Adrenal gland (tissue), 12 donors: Measurements from ENCODE around the gene NRM. TPM values are rescaled to one million over a fixed set of nuclear protein-coding genes. Genes with fewer than 3 reads are reported as not detected.
A peak's percentile ranks its signal among the peaks of the same experiment; 100 is the strongest.

Source experiments
- DNase-seq, 7 donors: peaks; one replicate each; pipeline ENCODE4 v3.0.0-alpha.2; 2019 to 2020
- H3K27ac ChIP-seq, 5 donors: fragments of 200-600 bp; sonication (generic) in 4 of 5; 1 replicate in 3 of 5; 2 replicates in 2 of 5; pipeline versions ENCODE4 v1.5.1 to v1.8.0; 2016 to 2020; ENCODE audit warnings: mild to moderate bottlenecking in 1 of 5
- H3K27me3 ChIP-seq: fragments of 200-600 bp; 2 replicates; pipeline ENCODE4 v1.8.0; 2021
- H3K36me3 ChIP-seq, 2 donors: fragments of 200-600 bp; replicated peaks in 1 of 2; 1 replicate in 1 of 2; 2 replicates in 1 of 2; pipeline versions ENCODE4 v1.5.1 to v1.8.0; 2018 to 2022
- H3K4me1 ChIP-seq, 2 donors: fragments of 200-600 bp; replicated peaks in 1 of 2; 1 replicate in 1 of 2; 2 replicates in 1 of 2; pipeline versions ENCODE4 v1.5.1 to v1.8.0; 2018 to 2021
- H3K4me3 ChIP-seq, 4 donors: fragments of 200-600 bp; sonication (generic) in 3 of 4; one replicate each; pipeline ENCODE4 v1.5.1; 2016 to 2018
- H3K9me3 ChIP-seq, 3 donors: fragments of 200-600 bp; sonication (generic) in 1 of 3; replicated peaks in 1 of 3; 1 replicate in 2 of 3; 2 replicates in 1 of 3; pipeline versions ENCODE4 v1.5.1 to v1.8.0; 2016 to 2021
- CTCF ChIP-seq, 6 experiments: fragments of 450-650 bp in 4 of 6; fragments of 200-600 bp in 2 of 6; sonication (generic) in 1 of 6; IDR thresholded peaks; 1 replicate in 5 of 6; 2 replicates in 1 of 6; pipeline versions ENCODE4 v1.5.1 to v1.8.0; 2016 to 2021; ENCODE audit warnings: antibody characterized with exemption in 6 of 6, mild to moderate bottlenecking in 2 of 6, moderate library complexity in 1 of 6
- POLR2A ChIP-seq, 2 donors: fragments of 450-650 bp; IDR thresholded peaks; one replicate each; pipeline ENCODE4 v1.6.1; 2017; ENCODE audit warnings: antibody characterized with exemption in 2 of 2, mild to moderate bottlenecking in 2 of 2, moderate library complexity in 1 of 2
- WGBS, 4 donors: extraction: QIAGEN DNeasy Blood & Tissue Kit in 2 of 4; methylation state at CpG; one replicate each; pipeline versions ENCODE4 v1.1.5 to v1.1.7; 2013 to 2017; 5-methylcytosine and 5-hydroxymethylcytosine counted together
- intact Hi-C, 2 donors: fragments of 100-400 bp; cut with DNase I; formaldehyde crosslinking; loops; one replicate each; pipeline versions ENCODE4 v1.14.1 to v1.15.0; 2022 to 2023
- polyA plus RNA-seq, 3 donors: library from polyadenylated mRNA; stranded (reverse); fragments of 200-250 nt in 2 of 3; fragments of 350-450 nt in 1 of 3; fragmentation: Illumina TruSeq in 1 of 3; extraction: RNeasy Lipid Tissue Mini Kit (QIAGEN cat#74804) in 1 of 3; gene quantifications; one replicate each; pipeline ENCODE4 v1.2.3, GENCODE V29; 2013 to 2014
- total RNA-seq, 9 donors: library from RNA; depleted of rRNA in 4 of 9; stranded (reverse); fragments of >200 nt in 4 of 9; fragments of 120-200 nt in 1 of 9; fragmentation: NEBNext Ultra II Directional in 1 of 9; extraction: Animal tissue kit (Norgen Biotek cat#: 25700) in 1 of 9; gene quantifications; one replicate each; pipeline versions ENCODE4 v1.1.0 to v1.2.4, GENCODE V29; 2013 to 2023
- donor health status: healthy with polysubstance abuse.
- donor health status: Bipolar disorder and iron deficiency.
- donor health status: DM: yes; HTN: yes; CAD: no.
- donor health status: DM: no; HTN: no; CAD: no.
- donor health status: DM: no; HTN: no; CAD: no.
- donor health status: DM: yes; HTN: yes; CAD: no.

The NRM gene
- total and polyA plus RNA-seq, 12 donors: 1.8 to 39.3 (median 10.7) TPM

- Histone ChIP-seq H3K36me3 (peaks cover 0 to 15% of the 10 kb centered on the region in 2 donors), H3K4me3 (peak overlapping the region in 1 of 4 donors; percentile 72), H3K27ac (peak overlapping the region; percentile 67 to 98 (median 92)), H3K9me3 (no peaks in the 10 kb centered on the region), H3K27me3 (no peaks in the 10 kb centered on the region), H3K4me1 (peaks cover 46 to 76% of the 10 kb centered on the region in 2 donors)
- intact Hi-C loops: no loop called here
- WGBS, 4 donors: 11 to 25% (median 21%) methylated on average over 5 to 11 of the region's 11 CpGs
- DNase-seq: peak; percentile 76 to 93 (median 88)
- peak in 1 of 2 donors; percentile 86 for TF ChIP-seq POLR2A (IDR thresholded peaks at IDR 0.05)
- no peak for TF ChIP-seq CTCF (IDR thresholded peaks at IDR 0.05)
These were observed 8.4 kb downstream of the NRM start for GRCh38 chr6:30682143-30683117.

GRCh38 chr6:30681766-30682142 lies 9.0 kb downstream of the NRM start:
- Histone ChIP-seq H3K4me3 (peak overlapping the region in 1 of 4 donors; percentile 72), H3K36me3 (peaks cover 0 to 22% of the 10 kb centered on the region in 2 donors)
- 30 to 45% (median 34%) methylated on average over 4 of the region's 4 CpGs for WGBS, 4 donors

GRCh38 chr6:30679765-30680535 lies 10.8 kb downstream of the NRM start:
- H3K27ac ChIP-seq: peak overlapping the region in 2 of 5 donors; percentile 45 to 95
- peaks cover 35 to 63% of the 10 kb centered on the region in 2 donors for H3K4me1 ChIP-seq
- 66 to 80% (median 70%) methylated on average over 7 of the region's 7 CpGs for WGBS, 4 donors
- H3K27me3 ChIP-seq: no peaks in the 10 kb centered on the region
- no peak for TF ChIP-seq CTCF (IDR thresholded peaks at IDR 0.05)
- no peak overlapping the region for H3K4me3 ChIP-seq
- H3K9me3 ChIP-seq: no peaks in the 10 kb centered on the region
- intact Hi-C loops: loop anchor here (1.0 to 2.0 kb wide), 2 partner anchors 42 to 43 kb away; no protein-coding TSS in a partner anchor
- DNase-seq: no peak
- H3K36me3 ChIP-seq: peaks cover 0 to 32% of the 10 kb centered on the region in 2 donors

More at GRCh38 chr6:30681766-30682142, 9.0 kb downstream of the NRM start:
- Histone ChIP-seq H3K9me3 (no peaks in the 10 kb centered on the region), H3K4me1 (peaks cover 46 to 76% of the 10 kb centered on the region in 2 donors), H3K27me3 (no peaks in the 10 kb centered on the region), H3K27ac (peak overlapping the region; percentile 67 to 98 (median 92))
- TF ChIP-seq POLR2A (IDR thresholded peaks at IDR 0.05) (no peak), CTCF (IDR thresholded peaks at IDR 0.05) (no peak)
- intact Hi-C loops: loop anchor here in 1 of 2 donors (2.0 kb wide), 1 partner anchor 41 kb away; no protein-coding TSS in a partner anchor
- DNase-seq: no peak
